ENCODE data around the gene CADM1.

DNA sequence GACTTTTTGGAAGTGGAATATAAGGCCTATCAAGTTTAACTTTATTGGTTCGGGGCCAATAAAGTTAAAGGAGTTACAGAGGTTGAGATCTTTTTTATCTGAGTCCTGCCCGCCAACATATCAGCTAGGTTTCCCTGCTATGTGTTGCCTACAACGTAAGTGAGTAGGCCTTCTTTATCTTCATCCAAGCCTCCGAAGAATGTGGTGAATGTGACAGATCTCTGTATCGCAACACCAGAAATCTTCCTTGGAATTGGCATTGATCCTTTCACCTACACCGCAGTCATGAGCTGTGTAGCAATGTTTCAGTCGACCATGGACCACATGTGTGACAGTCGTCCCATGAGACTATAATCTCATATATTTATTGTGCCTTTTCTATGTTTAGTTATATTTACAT is 37.3 kb upstream of the CADM1 start:
- TF ChIP-seq POLR2AphosphoS5 (IDR thresholded peaks at IDR 0.05; ENCODE audit: borderline replicate concordance, low read depth, low read length) = no peak
- no peak for TF ChIP-seq EZH2 (IDR thresholded peaks at IDR 0.05)

Data from SK-N-MC (cell line).